Measurements from ENCODE around the gene EMC9.

Gene EMC9

DNA sequence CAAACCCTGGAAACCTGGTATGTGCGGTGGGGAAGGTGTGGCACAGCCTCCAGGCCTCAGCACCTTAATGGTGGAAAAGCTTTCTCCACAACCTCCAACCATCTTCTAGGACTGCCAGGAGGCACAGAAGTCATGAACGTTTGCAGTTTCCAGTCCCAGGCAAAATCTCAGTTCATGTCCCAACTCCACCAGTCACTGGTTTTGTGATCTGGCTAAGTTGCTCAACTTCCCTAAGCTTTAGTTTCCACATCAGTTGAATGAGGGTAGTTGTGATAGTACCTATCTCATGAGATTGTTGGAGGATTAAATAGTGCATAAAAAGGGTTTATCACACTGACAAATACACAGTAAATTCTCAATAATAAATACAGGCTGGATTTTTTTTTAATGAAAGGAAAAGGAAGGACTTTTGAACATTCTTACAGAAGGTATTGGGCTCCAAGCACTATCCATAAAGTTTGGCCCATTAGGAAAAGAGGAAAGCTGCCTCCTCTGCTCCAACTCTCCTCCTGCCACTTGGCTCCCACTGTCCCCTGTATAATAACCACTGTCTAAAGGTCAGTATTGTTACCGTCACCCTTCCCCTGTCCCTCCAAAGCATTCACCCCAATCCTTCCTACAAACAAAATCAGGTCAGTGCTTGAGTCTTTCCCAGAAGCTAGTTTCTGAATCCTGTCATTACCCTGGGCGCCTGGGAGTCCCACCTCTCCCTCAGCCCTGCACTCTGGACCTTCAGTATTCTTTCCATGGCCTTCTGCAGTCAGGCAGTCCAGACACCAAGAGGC is 41.0 kb downstream of the EMC9 start:
- no peak overlapping the region for H2AFZ ChIP-seq (ENCODE audit: low read length)
- H3K9ac ChIP-seq (ENCODE audit: low read depth, low read length, poor library complexity, severe bottlenecking): no peak overlapping the region
- H3K27me3 ChIP-seq (ENCODE audit: insufficient read depth, low read length, poor library complexity, severe bottlenecking): no peaks in the 10 kb centered on the region
- H3F3A ChIP-seq (ENCODE audit: low read depth): no peaks in the 10 kb centered on the region
- H3K9me3 ChIP-seq (ENCODE audit: insufficient read depth, low read depth, low read length): no peaks in the 10 kb centered on the region
- TF ChIP-seq EZH2phosphoT487 (IDR thresholded peaks at IDR 0.05; ENCODE audit: borderline replicate concordance): no peak
- TF ChIP-seq, protein P1, sequence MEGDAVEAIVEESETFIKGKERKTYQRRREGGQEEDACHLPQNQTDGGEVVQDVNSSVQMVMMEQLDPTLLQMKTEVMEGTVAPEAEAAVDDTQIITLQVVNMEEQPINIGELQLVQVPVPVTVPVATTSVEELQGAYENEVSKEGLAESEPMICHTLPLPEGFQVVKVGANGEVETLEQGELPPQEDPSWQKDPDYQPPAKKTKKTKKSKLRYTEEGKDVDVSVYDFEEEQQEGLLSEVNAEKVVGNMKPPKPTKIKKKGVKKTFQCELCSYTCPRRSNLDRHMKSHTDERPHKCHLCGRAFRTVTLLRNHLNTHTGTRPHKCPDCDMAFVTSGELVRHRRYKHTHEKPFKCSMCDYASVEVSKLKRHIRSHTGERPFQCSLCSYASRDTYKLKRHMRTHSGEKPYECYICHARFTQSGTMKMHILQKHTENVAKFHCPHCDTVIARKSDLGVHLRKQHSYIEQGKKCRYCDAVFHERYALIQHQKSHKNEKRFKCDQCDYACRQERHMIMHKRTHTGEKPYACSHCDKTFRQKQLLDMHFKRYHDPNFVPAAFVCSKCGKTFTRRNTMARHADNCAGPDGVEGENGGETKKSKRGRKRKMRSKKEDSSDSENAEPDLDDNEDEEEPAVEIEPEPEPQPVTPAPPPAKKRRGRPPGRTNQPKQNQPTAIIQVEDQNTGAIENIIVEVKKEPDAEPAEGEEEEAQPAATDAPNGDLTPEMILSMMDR (conservative IDR thresholded peaks at IDR 0.05; ENCODE audit: low read length): no peak
- no peak overlapping the region for H3K4me2 ChIP-seq (ENCODE audit: low read depth, low read length, poor library complexity, severe bottlenecking)
- H4K20me1 ChIP-seq (ENCODE audit: insufficient read depth, low read length, poor library complexity, severe bottlenecking): no peaks in the 10 kb centered on the region
- H3K79me2 ChIP-seq (ENCODE audit: insufficient read depth, low read length): peaks cover 15% of the 10 kb centered on the region; the same call in 1 of the 2 replicates
- H3K36me3 ChIP-seq (ENCODE audit: insufficient read depth, low read length): no peaks in the 10 kb centered on the region; the same call in 1 of the 2 replicates
- peaks cover 10% of the 10 kb centered on the region for H3K4me1 ChIP-seq (ENCODE audit: insufficient read depth, low read length, poor library complexity, severe bottlenecking)
- no peak overlapping the region for H3K4me3 ChIP-seq (ENCODE audit: low read length, poor library complexity, severe bottlenecking)
- H3K9me2 ChIP-seq (replicated peaks; ENCODE audit: low read depth, low read length): no peaks in the 10 kb centered on the region

DNA sequence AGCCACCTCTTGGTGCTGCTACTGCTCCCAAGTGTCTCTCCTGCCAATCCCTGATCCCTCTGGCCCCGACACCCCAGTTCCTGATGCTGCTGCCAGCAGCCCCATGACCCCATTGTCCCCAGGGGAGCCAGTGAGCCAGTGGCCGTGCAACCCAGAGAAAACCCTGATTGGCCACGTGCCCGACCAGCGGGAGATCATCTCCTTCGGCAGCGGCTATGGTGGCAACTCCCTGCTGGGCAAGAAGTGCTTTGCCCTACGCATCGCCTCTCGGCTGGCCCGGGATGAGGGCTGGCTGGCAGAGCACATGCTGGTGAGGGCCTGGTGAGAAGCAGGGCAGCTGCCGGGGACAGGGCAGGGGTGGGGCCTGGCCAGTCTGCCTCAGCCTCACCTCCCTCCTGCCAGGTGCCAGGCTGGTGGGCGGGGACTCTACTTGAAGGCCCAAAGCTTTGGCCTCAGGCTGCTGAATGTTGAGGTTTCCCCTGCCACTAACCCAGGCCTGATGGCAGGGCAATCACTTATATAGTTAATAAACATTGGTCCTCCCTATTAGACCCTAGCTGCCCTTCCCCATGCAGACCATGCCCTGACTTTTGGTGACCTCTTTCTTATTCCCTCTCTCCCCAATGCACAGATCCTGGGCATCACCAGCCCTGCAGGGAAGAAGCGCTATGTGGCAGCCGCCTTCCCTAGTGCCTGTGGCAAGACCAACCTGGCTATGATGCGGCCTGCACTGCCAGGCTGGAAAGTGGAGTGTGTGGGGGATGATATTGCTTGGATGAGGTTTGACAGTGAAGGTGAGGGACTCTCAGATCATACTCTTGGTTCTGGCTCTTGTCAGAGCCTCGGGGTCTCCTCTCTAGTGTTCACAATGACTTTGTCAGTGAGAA is 42.2 kb downstream of the EMC9 start:
- H2AFZ ChIP-seq (ENCODE audit: low read length): no peak overlapping the region
- no peaks in the 10 kb centered on the region for H4K20me1 ChIP-seq (ENCODE audit: insufficient read depth, low read length, poor library complexity, severe bottlenecking)
- H3F3A ChIP-seq (ENCODE audit: low read depth): no peaks in the 10 kb centered on the region; the same call in 1 of the 2 replicates
- no peak overlapping the region for H3K4me3 ChIP-seq (ENCODE audit: low read length, poor library complexity, severe bottlenecking)
- no peaks in the 10 kb centered on the region for H3K27me3 ChIP-seq (ENCODE audit: insufficient read depth, low read length, poor library complexity, severe bottlenecking)
- H3K9ac ChIP-seq (ENCODE audit: low read depth, low read length, poor library complexity, severe bottlenecking): no peak overlapping the region
- H3K36me3 ChIP-seq (ENCODE audit: insufficient read depth, low read length): no peaks in the 10 kb centered on the region; the same call in 1 of the 2 replicates
- no peaks in the 10 kb centered on the region for H3K9me3 ChIP-seq (ENCODE audit: insufficient read depth, low read depth, low read length)
- H3K79me2 ChIP-seq (ENCODE audit: insufficient read depth, low read length): peaks cover 24% of the 10 kb centered on the region
- H3K9me2 ChIP-seq (replicated peaks; ENCODE audit: low read depth, low read length): no peaks in the 10 kb centered on the region
- TF ChIP-seq, protein P1 (conservative IDR thresholded peaks at IDR 0.05; ENCODE audit: low read length): no peak
- no peak for TF ChIP-seq EZH2phosphoT487 (IDR thresholded peaks at IDR 0.05; ENCODE audit: borderline replicate concordance)
- peaks cover 10% of the 10 kb centered on the region for H3K4me1 ChIP-seq (ENCODE audit: insufficient read depth, low read length, poor library complexity, severe bottlenecking)
- no peak overlapping the region for H3K4me2 ChIP-seq (ENCODE audit: low read depth, low read length, poor library complexity, severe bottlenecking)

DNA sequence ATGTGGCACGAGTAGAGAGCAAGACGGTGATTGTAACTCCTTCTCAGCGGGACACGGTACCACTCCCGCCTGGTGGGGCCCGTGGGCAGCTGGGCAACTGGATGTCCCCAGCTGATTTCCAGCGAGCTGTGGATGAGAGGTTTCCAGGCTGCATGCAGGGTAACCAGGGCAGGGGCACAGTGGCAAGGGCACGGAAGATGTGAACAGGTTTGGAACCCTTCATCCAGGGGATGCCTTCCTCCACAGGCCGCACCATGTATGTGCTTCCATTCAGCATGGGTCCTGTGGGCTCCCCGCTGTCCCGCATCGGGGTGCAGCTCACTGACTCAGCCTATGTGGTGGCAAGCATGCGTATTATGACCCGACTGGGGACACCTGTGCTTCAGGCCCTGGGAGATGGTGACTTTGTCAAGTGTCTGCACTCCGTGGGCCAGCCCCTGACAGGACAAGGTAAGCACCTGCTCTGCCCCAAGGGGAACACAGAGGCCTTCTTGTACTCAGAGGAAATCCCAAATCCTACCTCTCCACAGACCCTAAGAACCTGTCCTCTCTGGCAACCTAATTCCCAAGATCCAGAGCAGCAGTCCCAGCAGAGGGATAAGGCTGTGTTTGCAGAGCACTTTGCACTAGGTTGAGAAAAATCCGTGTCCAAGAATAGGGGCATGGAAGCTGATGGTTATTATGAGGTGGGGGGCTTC is 43.0 kb downstream of the EMC9 start:
- Histone ChIP-seq H3K4me2 (ENCODE audit: low read depth, low read length, poor library complexity, severe bottlenecking) (no peak overlapping the region), H3K9me2 (replicated peaks; ENCODE audit: low read depth, low read length) (no peaks in the 10 kb centered on the region), H3K27me3 (ENCODE audit: insufficient read depth, low read length, poor library complexity, severe bottlenecking) (no peaks in the 10 kb centered on the region), H3K36me3 (ENCODE audit: insufficient read depth, low read length) (no peaks in the 10 kb centered on the region; the same call in 1 of the 2 replicates), H3K9ac (ENCODE audit: low read depth, low read length, poor library complexity, severe bottlenecking) (no peak overlapping the region), H4K20me1 (ENCODE audit: insufficient read depth, low read length, poor library complexity, severe bottlenecking) (no peaks in the 10 kb centered on the region), H2AFZ (ENCODE audit: low read length) (no peak overlapping the region), H3F3A (ENCODE audit: low read depth) (no peaks in the 10 kb centered on the region; the same call in 1 of the 2 replicates), H3K9me3 (ENCODE audit: insufficient read depth, low read depth, low read length) (no peaks in the 10 kb centered on the region), H3K4me3 (ENCODE audit: low read length, poor library complexity, severe bottlenecking) (no peak overlapping the region), H3K79me2 (ENCODE audit: insufficient read depth, low read length) (peaks cover 25% of the 10 kb centered on the region), H3K4me1 (ENCODE audit: insufficient read depth, low read length, poor library complexity, severe bottlenecking) (peaks cover 14% of the 10 kb centered on the region)
- no peak for TF ChIP-seq EZH2phosphoT487 (IDR thresholded peaks at IDR 0.05; ENCODE audit: borderline replicate concordance)
- TF ChIP-seq, protein P1 (conservative IDR thresholded peaks at IDR 0.05; ENCODE audit: low read length): no peak
